Measurements from ENCODE around the gene PRELP. TPM values are rescaled to one million over a fixed set of nuclear protein-coding genes. Genes with fewer than 3 reads are reported as not detected.

PRELP gene
- total RNA-seq, 1 experiment from 2014 or later, result not detected

DNA sequence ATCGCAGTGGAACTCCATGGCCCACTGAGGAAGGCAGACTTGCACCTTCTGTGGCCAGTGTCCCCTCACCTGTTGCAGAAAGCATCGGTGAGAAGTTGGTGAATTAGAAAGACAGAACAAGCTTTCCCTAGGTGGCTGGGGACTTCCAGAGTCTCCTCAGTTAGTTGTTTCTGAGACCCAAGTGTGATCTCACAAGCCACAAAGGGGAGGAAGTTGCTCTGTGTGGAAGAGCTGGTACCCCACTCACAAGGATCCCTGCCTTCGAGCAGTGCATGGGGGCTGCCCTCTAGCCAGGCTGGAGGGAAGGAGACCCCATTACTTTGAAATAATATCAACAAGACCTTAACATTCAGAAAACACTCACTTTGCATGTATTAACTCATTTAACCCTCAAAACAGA lies 2.1 kb downstream of the PRELP start:
- no peak for DNase-seq (ENCODE audit: low read depth)

DNA sequence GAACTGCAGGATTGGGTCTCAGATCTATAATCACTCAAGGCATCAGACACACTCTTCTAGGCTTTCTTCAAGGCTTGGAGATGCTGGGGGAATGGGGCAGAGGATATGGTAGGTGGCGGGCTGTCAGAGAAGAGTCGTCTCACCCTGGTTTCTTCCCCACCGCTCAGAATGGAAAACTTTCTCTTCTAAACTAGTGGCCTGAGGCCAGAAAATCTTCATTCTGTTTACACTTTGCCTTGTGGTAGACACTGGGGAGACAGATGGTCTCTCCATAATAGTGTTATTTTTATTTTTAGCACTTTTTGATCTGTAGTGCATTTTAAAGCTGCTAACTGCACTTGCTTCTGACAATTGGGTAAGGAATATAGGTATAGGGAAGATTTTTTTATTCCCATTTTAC lies 2.6 kb downstream of the PRELP start:
- no peak for DNase-seq (ENCODE audit: low read depth)

DNA sequence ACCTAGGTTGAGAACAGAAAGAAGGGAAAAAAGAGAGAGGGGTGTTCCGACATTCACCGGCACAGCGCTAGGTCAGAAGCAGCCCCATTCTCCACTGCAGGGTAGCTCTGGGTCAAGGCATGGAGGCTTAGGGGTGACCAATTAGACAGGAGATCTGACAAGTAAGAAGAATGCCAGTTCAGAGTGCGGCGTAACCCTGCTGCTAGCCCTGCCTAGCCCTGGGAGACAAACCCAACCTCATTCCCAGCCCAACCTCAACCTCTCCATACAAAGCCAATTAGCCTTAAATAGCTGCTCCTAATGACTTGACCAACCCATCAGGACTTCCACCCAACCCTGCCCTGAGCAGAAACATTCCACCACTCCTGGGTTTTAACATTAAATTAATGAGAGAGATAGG lies 3.4 kb downstream of the PRELP start:
- no peak for DNase-seq (ENCODE audit: low read depth)

DNA sequence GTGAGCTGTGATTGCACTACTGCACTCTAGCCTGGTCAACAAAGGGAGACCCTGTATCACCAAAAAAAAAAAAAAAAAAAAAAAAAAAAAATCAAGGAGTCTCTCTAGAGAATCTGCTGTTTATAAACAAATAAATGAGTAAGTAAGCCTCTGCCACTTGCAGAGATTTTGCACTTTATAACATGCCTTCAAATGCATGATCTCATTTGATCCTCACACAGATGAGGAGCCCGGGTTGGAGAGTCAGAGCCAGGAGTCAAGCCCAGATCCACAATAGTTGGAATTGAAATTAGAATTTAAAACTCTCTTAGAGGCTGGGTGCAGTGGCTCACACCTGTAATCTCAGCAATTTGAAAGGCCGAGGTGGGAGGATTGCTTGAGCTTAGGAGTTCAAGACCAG lies 4.0 kb downstream of the PRELP start:
- DNase-seq (ENCODE audit: low read depth), result no peak

DNA sequence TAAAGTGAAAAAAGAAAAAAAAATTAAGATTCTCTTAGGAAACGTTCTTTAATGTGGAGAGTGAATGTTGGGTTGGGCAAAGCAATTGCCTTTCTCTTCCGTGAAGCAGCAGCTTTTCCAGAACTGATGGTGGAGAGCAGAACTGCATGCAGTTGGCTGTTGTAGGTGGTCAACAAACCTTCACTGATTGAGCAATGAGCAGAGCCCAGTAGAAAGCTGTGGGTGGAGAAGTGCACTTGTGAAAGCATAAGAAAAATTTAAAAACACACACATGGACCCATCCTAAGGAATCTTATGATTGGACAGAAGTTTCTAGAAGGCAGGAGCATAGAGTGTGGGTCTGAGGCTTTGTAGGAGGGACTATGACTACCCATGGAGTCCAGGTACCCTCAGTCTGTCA lies 4.5 kb downstream of the PRELP start:
- no peak for DNase-seq (ENCODE audit: low read depth)

DNA sequence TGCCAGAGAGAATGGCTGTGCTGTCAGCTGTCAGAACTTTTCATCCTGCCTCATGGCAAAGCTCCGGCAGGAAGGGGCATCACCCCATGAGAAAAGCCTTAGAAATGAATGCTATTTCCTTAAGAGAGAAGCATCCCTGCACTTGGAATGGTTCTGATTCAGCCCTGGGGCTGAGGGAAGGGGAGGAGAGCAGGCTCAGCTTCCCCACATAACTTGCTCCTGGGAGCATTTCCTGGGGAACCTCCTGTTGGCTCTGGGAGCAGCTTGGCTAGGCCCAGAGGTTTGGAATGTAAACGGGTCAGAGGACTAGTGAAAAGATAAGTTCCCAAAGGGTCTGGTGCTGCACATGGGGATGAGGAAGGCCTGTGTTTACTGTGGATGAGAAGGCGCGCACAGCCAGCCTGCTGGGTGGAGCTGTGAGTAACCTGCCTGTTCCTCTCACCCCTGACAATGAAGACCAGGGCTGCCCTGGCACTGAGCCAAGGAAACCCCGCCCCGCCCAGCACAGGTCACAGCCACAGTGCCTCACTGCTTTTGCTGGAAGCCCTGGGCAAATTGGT lies 5.0 kb downstream of the PRELP start:
- DNase-seq (ENCODE audit: low read depth), result peak; percentile 87

DNA sequence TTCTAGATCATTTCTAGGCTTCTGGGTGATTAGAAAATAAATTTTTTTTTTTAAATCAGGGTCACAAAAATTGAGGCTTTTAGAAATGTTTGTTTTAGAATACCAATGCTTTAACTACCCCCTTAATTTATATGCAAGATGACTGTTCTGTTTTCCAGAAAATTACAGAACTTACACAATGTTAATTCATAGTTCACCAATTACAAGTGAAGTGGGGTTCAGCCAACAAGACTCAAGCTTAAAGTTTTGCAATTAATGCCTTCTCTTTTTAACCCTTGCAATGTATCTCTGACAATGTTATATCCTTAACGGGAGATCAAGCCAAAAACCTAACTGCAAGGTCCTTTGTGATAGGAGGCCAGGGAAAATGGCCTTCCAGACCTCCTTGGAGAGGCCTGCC lies 5.6 kb downstream of the PRELP start:
- DNase-seq (ENCODE audit: low read depth), result no peak

DNA sequence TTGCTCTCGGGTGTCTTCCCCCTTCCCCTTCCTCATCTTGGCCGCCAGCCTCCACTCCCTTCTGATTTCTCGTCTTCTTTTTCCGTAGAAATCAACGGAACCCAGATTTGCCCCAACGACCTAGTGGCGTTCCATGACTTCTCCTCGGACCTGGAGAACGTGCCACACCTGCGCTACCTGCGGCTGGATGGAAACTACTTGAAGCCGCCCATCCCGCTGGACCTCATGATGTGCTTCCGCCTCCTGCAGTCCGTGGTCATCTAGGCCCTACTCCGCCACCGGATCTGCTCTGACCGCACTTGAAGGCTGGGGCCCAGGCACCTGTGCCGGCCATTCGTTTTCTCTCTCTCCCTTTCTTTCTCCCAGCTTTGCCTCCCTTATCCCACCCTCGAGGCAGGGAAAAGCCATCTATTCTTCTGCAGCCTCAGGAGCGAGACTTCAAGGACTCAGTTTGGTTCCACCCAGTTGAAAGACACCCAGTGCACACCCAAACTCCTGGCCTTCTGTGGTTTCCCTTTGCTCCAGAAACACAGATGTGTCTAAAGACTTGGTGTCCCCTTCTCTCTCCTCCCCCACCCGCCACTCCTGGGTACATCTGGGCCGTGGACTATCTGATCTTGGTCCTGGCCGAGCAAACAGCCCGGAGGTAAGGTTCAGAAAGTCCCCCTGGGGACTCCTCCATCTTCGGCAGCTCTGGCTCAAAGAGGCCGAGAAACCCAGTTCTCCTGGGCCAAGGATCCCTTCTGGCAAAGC lies 11.2 kb downstream of the PRELP start:
- DNase-seq (ENCODE audit: low read depth), result no peak

DNA sequence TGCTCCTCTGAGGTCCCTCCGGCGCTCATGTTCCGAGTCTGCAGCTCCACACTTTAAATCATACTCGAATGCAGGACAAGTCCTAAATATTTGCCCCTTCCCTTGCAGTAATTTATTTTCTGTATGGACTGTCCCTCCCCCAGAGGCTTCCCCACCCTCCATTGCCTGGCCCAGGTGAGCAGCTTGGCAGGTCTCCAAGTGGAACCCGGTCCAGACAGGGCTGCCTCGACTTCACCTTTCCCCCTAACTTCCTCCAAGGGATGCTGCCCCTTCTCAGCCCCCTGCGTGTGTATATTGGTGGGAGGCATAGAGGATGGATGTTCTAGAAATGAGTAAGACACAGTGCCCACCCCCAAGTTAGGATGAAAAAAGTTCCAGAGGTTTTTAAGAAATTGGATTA lies 12.9 kb downstream of the PRELP start:
- no peak for DNase-seq (ENCODE audit: low read depth)

DNA sequence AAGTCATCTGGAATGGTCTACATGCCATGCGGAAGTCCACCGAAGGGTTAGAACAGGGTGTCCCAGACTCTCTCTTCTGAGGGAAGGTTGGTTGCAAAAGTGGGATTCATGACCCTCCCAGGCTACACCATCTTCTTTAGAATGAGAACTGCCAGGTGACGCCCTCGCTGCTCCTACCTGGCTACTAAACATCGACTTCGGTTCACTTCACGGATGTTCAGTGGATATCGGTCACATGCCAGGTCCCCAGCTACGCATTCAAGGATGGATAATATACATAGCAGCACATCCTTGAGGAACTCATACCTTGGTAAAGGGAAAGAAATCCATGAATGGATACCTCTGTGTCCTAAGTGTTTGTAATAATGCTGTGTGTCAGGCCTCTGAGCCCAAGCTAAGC lies 15.0 kb downstream of the PRELP start:
- DNase-seq (ENCODE audit: low read depth), result no peak

DNA sequence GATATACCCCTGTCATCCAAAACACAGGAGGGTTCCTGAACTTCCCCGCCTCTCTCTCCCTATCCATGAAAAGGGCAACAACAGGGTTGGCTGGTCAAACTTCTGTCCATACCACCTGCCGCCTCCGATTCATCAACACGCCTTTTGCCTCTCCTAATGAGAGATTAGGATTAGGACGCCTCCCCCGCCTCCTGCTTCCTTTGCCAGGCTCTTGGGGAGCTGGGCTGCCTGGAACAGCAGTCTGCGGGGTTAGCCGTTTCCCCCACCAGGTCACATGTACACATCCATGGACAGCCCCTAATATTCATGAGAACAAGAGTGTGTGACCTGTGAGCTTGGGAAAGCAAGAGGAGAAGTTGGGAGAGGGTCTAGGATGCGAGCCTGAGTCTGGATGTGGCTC lies 16.1 kb downstream of the PRELP start:
- no peak for DNase-seq (ENCODE audit: low read depth)

DNA sequence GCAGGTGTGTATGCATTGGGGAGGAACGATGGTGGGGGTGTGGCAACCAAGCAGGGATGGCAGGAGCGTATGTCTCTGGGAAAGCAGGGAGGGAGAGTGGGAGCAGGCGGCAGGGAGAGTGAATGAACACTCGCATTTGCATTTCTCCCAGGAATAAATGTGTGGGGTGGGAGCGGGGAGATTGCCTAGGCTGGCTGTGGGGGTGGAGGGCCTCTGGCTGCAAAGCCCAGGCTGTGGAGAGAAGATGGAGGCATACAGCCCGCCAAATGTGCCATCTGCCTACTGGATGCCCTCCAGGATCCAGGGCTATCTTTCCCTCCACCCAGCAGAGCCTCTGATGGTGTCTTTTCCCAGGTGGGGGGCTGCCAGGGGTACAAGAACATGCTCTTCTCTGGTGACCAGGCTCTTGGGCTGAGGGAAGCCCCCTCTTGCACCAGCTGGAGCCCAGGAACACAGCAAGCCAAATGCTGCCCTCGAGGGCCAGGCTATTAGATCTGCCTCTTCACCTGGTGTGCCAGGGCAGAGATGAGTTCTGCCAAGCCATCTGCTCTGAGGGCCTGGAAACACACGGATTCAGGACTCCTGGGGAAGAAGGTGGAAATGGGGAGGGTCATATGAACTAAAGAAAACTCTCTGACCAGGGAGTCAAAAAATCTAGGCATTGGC lies 16.6 kb downstream of the PRELP start:
- no peak for DNase-seq (ENCODE audit: low read depth)

DNA sequence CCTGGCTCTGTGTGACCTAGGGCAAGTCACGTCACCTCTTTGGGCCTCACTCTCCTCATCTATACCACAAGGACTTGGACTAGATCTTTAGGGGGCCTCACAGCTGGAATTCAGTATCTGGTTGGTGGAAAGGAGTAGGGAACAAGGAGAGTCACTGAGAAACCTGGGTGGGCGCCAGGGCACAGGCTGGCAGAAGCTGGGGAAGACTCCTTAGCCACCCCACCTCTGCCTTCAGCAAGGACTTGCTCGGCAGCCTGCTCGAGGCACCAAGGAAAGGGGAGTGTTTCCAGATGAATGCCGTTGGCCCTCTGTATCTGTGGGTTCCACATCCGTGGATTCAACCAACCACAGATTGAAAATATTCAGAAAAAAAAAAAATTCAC lies 17.1 kb downstream of the PRELP start:
- no peak for DNase-seq (ENCODE audit: low read depth)

DNA sequence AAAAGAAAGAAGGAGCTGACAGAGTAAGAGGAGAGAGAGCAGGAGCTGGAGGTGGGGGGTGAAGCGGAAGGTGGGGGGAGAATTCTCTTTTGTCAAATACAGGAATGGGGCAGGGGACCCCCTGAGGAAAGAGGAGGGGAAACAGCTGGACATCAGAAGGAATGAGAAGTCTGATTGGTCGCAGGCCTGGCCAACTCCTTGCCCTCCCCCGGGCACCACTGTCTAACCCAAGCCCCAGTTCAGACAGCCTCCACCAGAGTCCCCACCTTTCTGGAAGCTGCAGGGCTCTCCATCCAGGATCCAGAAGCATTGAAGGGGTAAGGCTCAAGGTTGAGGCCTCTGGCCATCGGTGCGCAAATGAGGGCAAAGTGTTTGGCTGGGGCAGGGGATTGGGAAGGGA lies 18.3 kb downstream of the PRELP start, which contains the start of gene OPTC:
Gene OPTC, plus strand, starts transcription at position 253 of the 400 bp plus-strand sequence. CDS start 1,853 bp downstream, outside the sequence.
- no peak for DNase-seq (ENCODE audit: low read depth)

DNA sequence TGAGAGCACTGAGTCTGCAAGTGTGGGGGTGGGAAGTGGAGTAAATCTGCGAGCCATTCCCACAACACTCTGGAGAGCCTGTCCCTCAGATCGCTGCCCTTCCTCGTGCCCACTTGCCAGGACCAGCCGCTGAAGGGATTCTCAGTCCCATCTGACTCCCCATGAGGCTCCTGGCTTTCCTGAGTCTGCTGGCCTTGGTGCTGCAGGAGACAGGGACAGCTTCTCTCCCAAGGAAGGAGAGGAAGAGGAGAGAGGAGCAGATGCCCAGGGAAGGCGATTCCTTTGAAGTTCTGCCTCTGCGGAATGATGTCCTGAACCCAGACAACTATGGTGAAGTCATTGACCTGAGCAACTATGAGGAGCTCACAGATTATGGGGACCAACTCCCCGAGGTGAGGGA lies 20.2 kb downstream of the PRELP start:
- no peak for DNase-seq (ENCODE audit: low read depth)

DNA sequence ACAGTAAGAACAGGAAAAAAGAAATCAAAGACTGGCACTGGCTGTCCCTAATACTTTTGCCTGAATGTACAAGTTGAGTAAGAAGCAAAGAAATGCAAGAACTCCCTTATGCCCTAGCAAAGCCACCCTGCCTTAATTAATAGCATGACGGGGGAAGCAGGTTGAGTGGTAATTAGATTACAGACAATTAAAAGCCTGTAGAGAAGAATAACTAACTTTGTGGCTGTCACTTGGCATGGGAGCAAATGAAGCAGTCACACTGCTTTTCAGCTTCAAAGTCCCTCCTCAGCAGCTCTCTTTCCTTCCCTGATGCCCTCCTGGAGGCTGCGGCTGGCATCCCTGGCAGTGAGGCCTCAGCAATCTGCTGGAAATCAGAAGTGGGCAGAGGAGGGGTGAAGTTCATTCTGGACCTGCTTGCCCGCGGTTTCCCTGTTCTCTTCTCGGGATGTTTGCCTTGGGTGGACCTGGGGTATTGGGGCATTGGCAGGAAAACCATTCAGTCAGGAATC lies 21.7 kb downstream of the PRELP start:
- no peak for DNase-seq (ENCODE audit: low read depth)

DNA sequence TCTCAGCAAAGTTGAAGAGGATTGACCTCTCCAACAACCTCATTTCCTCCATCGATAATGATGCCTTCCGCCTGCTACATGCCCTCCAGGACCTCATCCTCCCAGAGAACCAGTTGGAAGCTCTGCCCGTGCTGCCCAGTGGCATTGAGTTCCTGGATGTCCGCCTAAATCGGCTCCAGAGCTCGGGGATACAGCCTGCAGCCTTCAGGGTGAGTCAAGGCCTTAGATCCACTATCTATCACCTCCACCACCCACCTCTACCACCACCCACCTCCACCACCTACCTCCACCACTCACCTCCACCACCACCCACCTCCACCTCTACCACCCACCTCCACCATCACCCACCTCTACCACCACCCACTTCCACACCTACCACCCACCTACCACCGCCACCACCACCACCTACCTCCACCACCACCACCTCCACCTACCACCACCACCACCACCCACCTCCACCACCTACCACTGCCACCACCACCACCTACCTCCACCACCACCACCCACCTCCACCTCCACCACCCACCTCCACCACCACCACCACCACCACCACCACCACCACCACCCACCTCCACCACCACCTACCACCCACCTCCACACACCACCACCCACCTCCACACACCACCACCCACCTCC lies 24.2 kb downstream of the PRELP start:
- no peak for DNase-seq (ENCODE audit: low read depth)

DNA sequence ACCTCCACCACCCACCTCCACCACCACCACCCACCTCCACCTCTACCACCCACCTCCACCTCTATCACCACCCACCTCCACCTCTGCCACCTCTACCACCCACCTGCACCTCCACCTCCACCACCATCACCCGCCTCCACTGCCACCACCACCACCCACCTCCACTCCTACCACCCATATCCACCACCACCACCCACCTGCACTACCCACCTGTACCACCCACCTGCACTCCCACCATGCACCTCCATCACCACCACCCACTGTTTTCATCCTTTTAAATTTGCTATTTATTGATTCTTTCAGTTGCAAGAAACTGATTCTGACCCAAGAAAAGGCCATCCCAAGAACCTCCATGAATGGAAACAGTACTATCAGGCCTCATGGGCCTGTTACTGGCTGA lies 24.7 kb downstream of the PRELP start:
- DNase-seq (ENCODE audit: low read depth), result no peak

DNA sequence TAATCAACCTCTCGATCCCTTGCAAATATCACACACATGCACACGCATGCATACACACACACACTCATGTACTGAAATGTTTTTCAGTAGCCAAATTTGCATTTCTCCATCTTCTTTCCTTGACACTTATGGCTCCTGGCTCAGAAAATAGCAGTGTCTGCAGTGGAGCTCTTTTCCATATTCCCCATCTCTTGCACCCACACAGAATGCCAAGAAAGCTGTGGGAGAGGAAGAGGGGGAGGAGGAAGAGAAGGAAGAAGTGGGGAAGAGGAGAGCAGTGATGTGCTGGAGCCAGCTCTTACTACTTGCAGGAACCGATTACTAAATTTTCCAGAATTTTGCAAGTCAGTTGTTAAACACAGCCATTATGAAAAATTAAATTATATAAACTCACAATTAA lies 28.2 kb downstream of the PRELP start:
- DNase-seq (ENCODE audit: low read depth), result no peak

DNA sequence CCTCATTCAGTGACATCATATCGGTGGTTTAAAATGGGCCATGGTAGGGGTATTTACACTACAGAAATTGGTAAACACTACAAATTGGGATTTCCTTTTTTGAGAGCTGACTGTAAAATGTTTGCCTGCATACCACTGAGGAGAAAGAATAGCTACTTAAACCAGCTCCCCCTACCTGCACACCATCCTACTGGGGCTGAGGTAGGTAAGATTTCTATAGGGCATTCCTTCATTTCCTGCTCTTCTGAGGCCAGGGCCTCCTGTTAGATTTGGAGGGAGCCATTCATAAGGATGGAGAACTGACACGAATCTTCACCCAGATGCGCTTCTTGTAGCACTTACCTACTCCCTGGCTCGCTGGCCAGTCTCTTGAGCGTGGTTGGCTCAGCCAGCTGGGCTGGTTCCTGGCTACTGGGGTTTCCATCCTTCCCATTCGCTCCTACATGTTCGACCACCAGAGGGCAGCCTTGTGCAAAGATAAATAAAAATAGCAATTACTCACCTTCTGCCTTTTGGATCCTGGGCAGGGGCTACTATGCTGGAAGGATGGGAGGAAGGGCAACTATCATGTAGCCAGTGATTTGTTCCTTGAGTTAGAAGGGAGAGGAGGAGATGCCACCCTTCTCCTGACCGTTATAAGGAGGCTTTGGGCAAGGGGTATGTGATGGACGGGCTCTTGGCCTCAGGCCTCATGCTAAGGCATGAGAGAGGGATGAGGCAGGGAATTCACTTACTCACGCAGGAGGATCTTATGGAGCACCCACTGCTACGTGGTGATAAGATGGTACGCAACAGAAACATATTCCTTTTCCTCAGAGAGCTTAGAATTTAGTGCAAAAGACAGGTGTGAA lies 29.0 kb downstream of the PRELP start:
- peak; percentile 87 for DNase-seq (ENCODE audit: low read depth)

DNA sequence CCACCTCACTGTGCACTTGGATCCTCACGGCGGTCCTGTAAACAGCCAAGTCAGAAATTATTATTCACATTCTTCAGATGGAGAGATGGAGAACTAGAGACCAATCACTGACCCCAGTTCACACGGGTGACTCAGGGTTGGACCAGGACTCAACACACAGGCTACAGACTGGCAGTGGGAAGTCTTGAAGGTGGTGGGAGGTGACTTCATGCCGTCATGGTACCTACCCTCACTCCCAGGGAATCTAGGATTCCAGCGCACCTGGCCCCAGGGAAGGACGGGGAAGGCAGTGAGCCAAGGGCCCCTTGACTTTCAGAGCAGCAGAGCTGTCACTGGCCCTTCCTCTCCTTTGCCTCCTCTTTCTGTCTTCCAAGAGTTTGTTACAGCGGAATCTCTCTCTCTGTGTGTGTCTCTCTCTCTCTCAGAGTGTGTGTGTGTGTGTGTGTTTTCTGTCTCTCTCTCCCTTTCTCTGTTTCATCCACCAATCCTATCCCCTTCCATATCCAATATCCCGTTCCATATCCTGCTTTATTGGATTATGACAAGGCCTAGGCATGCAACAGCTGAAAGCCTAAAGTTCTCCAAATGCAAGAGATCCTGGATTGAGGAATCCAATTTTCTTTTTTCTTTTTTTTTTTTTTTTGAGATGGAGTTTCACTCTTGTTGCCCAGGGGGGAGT lies 30.1 kb downstream of the PRELP start:
- DNase-seq (ENCODE audit: low read depth), result no peak
